HT1080 (cell line): ENCODE measurements around the gene ABR. TPM values are rescaled to one million over a fixed set of nuclear protein-coding genes. Genes with fewer than 3 reads are reported as not detected.
"Not testable (repeated sequence)": the region's sequence is repeated elsewhere in the genome, so short reads cannot be mapped to it uniquely, and the experiment has no call there.

Experiments
- DNase-seq: peaks from one replicate; pipeline ENCODE4 v3.0.0-alpha.2; 2015; ENCODE audit warnings: low read depth
- total RNA-seq: library from RNA; depleted of rRNA; stranded (reverse); fragments of >200 nt; shearing (Covaris generic); gene quantifications from 2 replicates; pipeline ENCODE4 v1.2.3, GENCODE V29; 2014

The ABR gene
- total RNA-seq, 1 experiment from 2014 or later: 71.2 TPM

DNA sequence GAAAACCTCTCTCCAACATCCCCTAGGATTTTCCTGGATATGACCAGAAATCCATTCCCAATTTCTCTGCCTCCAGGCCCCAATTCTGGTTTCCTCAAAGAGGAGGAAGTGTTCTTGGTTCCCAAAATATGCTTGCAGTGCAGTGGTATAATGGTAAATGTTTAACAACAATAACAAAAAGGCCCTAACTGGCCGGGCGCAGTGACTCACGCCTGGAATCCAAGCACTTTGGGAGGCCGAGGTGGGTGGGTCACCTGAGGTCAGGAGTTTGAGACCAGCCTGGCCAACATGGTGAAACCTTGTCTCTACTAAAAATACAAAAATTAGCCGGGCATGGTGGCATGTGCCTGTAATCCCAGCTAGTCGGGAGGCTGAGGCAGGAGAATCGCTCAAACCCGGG lies 184.5 kb downstream of the ABR start:
- not testable (repeated sequence) for DNase-seq

DNA sequence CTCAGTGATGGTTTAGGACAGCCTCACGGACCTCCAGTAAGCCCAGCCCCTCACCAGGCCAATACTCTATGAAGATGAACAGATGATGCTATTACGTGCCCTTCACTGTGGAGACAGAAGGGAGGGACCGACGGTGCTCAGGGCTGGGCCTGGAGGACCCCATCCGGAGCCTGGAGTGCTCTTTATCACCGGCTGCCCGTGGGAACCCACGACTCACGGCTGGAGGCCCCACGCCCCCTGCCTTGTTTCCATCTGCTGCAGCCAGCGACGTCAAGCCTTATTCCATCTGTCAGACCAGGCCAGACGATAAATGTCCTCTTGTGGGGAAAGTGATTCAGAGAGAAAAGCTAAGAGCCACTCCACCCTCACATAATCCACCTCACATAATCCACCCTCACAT lies 186.8 kb downstream of the ABR start:
- DNase-seq: no peak

DNA sequence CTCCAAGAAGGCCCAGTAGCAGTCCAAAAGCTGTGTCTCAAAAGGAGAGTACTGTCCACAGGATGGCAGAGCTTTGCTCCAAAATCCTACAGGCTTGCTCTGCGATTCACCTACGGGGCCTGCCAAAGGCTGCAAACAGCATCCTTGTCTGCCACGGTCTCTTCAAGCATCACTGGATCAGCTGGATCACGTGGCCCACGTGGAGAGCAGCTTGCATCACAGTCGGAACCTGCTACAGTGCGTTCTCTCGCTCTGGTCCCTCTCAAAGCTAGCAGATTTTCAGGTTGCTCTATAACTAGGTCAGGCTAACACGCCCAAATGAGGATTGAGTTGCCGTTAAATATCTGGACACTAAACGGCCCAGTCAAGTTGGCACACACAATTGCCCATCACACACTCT lies 191.2 kb downstream of the ABR start:
- DNase-seq: no peak

DNA sequence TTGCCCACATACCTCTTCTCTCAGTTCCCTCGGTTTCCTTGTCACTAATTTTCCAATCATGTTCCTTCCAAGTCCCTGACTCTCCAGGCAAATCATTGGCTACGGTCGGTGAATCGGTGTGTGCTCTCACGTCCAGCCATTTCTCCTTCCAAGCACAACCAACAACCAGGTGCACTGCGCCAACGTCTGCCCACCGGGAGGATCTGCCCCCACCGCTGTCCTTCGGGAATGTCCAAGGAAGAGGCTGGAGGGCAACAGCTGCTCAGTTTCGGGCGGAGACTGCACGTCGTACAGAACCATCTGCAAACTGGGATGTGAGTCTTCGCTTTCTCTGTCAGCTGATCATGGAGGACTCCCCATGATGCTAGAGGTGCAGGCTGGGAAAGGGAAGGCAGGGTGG lies 191.8 kb downstream of the ABR start:
- DNase-seq: no peak

DNA sequence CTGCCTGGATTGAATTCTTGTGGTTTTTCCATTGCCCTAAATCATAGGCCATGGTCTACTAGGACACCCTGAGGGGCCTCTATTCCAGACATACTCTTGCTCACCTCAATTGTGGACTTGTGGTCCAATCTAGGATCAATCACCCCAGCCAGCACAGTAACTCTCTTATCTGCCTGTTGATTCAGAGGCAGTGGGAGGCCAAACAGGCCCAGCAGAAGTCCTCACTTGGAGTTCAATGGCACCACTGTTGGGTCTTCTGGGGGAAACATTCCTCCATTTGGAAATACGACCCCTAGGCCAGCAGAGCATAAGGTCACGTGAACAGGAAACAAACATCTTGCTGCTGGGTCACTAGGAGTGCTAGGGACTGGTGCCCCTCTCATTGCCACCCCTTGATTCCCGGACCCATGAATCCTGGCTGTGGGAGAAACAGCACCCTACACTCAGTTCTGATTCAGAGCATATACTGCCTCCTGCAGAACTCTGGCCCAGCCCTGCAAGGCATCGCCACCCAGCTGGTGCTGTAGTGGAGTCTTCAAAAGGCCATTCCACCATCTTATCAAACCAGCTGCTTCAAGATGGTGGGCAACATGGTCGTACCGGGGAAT lies 193.4 kb downstream of the ABR start:
- no peak for DNase-seq

DNA sequence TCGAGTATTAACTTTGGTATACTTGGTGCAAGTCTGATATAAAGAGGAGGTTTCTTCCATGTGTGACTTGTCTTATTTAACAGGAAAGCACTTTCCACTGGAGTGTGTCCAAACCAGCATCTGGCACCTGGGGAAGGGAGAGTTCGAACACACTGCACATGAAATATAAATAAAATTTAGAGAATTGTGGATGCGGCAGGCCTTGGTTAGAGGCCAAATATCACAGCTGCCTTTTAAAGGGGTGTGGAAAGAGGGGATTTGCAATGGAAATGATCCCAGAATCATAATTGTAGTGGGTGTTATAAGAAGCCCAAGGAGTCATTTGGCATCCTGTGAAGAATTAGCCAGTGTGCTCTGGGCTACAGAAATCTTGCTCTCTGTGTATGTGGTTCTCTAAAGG lies 195.9 kb downstream of the ABR start:
- DNase-seq: no peak

DNA sequence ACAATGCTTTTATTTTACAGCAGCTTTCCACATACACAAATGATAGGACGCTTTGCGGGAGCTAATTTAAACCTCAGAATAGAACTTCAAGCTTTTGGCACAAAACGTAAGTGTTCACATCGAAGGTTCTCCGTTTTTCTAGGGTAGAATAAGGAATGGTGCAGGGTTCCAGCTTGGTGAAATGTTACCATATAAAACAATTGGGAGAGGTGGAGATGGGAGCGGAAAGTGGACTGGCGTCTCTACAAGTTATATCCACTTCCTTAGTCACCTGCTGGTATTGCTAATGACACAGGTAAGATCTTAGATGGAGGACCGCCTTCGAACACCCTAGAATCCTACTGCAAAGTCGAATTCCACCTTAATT lies 198.5 kb downstream of the ABR start:
- DNase-seq: no peak

DNA sequence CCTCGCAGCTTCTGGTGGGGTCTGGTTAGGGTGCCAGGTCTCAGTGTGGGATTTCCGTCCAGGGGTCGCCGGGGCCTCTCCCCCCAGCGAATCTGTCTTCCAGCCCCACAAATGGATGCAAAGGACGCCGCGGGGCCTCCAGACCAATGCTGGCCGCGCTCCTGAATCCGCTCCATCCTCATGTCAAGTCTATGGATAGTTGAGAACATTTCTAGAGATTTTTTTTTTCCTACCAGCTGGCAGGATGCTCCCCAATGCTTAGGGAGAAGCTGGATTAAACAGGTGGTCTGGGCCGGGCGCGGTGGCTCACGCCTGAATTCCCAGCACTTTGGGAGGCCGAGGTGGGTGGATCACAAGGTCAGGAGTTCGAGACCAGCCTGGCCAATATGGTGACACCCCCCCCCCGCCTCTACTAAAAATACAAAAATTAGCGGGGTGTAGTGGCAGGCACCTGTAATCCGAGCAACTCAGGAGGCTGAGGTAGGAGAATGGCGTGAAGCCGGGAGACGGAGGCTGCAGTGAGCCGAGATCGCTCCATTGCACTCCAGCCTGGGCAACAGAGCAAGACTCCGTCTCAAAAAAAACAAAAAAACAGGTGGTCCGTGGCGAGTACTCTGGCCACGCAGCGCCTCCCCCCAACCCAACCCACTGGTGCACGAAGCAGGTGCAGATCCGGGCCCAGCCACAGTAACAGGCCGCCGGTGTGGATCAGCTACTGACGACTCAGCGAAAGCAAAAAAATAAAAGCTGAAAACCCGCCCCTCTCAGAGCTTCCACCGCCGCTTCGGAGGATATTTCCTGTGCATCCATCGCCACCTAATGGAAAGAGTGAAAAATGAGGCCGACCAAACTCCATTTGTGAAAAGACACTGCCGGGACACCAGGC lies 199.1 kb downstream of the ABR start:
- DNase-seq: peak; percentile 70

DNA sequence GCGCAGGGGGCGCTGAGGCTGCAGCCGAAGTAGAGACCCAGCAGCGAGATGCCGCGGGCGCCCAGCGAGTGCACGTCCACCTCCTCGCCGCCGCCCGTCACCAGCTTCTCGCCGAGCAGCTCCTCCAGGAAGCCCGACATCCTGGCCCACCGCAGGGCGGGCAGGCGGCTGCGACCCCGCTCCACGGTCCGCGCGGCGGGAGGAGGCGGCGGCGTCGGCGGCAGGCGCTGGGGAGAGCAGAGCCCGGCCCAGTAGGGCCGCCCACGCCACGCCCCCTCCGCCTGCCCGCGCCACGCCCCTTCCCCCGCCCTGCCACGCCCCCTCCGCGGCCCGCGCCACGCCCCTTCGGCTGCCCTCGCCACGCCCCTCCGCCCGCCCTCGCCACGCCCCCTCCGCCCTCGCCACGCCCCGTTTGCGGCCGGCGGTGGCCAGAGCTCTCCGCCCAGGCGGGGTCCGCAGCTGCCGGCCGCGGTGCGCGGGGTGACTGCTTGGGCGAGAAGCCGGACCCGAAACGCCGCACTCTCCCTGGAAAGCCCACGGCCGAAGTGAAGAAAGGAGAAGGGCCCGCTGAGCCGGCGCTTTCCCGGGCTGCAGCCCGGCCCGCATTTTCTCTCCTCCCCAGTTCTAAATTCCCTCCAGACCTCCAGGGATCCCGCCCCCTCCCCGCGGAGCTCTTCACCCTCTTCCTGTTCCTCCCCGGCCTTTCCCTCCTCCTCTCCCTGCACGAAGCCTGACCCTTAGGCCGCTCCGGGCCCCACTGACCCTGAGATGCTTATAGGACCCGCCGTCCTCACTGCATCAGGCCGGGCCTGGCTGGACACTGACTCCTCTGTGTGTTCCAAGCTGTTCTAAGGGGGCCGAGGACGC lies 200.0 kb downstream of the ABR start, which contains the start of gene NXN:
TSS of gene NXN (minus strand) at position 238 of the 867 bp plus-strand sequence.
- DNase-seq: peak; percentile 50

DNA sequence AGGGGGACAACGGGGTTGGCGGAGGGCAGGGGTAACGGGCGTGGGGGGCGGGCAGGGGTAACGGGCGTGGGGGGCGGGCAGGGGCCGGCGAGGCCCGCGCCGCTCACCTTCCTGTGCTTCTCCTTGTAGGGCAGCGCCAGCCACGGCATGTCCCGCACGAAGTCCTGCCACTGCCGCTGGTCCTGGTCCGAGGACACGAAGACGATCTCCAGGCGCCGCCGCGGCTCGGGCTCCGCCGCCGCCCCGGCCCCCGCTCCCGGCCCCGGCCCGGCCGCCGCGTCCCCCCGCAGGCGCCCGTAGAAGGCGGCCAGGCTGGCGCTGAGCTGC lies 200.6 kb downstream of the ABR start:
- no peak for DNase-seq

DNA sequence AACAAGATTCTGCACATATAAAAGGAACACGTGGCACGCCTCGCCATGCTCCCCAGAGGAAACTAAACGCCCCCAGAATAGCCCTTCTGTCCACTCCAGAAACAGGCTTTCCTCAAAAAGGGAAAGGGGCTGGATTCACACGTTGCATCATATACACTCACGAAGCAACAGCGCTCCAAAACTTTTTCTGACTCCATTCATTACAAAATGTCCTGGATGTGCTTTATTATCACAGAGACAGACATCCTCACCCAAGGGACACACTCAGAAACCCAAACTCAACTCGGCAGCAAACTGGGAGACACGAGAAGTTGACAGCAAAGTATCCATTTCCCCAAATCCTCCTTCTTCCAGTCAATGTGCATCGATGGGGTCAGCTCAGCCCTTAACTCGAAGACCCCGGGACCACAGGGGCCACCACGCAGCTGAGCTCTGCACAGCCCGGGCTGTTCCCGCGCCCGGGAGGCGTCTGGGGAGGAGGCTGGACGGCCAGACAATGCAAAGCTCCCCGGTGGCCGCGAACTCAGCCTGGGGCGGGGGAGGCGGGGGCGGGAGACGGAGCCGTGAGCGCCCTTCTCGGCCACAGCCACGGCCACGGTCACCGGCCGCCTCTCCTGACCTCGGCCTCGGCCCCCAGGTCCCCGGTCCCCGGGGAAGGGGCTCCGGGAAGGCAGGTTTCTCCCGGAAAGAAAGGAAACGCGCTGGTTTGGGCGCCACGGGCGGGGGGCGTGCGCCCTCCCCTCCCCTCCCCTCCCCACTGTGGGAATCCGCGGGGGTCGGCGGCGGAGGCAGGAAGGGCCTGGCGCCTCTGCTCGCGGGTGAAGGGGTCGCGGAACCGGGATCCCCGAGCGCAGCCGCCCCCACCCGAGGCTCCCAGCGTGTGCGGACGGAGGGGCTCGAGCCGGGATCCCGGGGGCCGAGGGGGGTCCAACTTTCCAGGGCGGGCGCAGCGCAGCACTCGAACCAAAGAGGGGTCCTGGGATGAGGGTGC lies 201.4 kb downstream of the ABR start:
- DNase-seq: no peak

DNA sequence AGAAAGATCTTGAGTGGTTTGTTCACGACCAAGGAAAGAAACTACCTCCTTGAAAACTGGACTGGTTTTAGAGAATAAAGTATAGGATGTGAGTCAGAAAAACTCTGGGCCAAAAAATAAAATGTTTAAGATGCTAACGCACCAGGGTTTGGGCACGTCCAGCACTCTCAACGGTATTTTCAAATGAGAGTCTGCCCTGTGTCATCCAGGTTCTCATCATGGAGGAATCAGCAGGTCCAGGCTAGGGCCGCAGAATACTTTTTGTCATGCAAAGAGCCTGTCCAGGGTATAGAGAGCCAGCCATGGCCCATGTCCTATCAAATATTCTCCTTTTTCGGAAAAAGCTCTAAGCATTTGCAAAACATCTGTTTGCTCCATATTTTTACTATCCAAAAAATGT lies 202.6 kb downstream of the ABR start:
- no peak for DNase-seq

DNA sequence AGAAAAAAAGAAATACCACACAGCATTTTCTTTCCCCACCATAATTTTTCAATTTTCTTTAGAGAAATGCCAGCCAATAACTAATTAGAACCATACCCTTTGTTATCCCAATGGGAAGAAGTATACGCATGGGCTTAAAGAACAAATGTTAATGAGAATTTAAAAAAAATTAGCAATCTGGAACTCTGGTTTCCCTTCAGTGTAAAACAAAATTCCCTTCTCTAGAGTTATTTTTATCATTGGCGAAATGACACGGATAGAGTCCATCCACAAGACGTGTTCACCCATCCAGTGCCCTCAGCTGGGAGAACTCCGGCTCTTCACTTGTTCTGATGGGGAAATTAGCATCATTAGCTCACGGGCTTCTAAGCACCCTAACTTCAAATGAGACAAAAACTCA lies 203.5 kb downstream of the ABR start:
- DNase-seq: no peak

DNA sequence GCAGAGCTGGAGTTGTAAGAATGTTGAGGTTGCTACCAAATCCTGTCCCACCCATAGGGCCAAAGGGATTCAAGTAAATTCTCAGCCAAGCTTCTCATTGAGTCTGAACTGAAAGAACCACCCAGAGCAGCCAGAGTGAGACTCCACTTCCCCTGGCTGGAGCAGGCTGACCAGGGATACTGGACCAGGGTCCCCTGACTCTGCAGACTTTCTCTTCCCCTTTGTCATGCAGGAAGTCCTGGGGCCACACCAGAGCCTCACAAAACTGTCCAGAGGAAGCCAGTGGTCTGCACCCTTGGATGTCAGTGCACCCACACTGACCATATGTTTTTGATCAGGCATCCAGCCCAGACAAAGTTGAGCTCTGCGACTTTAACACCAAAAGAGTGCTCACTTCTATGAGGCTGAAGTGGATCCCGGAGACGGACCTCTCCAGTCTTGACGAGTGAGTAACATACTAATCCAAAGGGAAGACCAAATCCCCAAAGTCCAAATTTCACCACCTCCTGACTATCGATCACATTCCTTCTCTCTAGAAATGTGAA lies 204.3 kb downstream of the ABR start:
- DNase-seq: no peak

DNA sequence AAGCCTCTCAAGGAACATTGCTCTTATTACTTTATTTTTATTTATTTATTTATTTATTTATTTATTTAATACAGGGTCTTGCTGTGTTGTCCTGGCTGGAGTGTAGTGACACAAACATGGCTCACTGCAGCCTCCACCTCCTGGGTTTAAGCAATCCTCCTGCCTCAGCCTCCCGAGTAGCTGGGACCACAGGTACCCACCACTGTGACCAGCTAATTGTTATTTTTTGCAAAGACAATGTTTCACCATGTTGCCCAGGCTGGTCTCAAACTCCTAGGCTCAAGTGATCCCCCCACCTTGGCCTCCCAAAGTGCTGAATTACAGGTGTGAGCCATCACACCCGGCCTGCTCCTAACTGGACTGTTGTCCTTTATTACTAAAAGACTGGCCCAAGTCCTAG lies 205.0 kb downstream of the ABR start:
- DNase-seq: not testable (repeated sequence)

DNA sequence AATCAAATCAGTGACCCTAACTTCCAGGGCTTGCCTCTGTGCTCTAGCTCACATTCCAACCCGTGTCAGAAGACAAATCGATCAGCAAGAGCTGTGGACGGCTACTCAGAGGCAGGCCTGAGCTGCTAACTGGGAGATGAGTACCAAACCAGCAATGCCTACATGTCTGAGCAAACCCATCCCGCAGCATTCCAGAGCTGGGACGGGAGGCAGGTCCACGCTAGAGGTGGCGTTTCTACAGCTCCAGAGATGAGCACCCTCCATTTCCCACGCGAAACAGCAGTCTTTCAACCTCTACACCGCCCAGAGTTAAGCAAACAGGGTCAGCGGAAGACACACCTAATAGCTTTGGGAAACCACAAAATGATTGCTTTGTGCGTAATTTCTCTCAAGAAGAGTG lies 206.7 kb downstream of the ABR start:
- DNase-seq: no peak

DNA sequence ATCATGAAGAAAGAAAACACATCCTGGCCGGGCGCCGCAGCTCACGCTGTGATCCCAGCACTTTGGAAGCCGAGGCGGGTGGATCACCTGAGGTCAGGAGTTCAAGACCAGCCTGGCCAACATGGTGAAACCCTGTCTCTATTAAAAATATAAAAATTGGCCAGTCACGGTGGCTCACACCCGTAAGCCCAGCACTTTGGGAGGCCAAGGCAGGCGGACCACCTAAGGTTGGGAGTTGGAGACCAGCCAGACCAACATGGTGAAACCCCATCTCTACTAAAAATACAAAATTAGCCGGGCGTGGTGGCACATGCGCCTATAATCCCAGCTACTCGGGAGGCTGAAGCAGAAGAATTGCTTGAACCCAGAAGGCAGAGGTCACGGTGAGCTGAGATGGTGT lies 207.9 kb downstream of the ABR start:
- DNase-seq: not testable (repeated sequence)

DNA sequence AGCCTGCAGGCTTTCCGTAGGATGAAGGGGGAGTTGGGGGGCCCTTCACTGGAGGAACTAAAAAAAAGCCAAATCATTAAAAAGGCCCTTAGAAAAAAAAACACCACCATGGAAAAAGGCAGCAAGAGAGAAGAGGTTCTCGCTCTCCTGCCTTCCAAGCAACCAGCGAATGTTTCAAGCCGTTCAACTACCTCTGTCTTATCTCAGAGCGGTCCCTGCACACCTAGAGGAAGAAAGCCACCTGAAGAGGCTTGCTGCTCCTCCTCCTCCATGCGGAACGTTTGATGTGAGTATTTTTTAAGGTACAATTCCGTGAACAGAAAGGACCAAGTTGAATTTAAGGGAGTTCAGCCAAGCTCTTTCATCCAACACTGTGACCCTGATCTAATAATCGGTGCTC lies 209.4 kb downstream of the ABR start:
- DNase-seq: no peak

DNA sequence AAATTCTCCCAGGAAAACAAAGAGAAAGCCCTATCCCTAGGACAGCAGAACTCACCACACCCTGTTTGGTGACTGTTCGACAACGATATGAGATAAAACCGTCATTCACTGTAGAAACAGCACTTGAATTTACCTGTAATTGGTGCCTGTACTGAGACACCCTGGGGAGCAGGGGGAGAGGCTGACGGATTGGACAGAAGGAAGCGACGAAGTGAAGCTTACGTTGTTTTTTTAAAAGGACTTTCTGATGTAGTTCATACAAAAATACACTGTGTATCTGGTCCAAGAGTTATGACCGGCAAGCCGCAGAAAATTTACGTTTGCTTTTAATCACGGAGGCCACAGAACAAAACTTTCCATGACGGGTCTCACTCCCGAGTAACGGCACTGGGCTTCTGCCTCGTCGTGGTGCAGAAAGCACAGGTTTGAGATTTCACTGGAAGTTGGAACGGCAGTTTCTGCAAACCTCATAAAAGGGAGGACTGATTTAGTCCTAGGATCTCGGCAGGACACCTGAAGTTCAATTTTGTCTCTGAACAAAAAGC lies 209.9 kb downstream of the ABR start:
- no peak for DNase-seq
